Measurements from ENCODE around the gene CARD19.

CARD19 gene

DNA sequence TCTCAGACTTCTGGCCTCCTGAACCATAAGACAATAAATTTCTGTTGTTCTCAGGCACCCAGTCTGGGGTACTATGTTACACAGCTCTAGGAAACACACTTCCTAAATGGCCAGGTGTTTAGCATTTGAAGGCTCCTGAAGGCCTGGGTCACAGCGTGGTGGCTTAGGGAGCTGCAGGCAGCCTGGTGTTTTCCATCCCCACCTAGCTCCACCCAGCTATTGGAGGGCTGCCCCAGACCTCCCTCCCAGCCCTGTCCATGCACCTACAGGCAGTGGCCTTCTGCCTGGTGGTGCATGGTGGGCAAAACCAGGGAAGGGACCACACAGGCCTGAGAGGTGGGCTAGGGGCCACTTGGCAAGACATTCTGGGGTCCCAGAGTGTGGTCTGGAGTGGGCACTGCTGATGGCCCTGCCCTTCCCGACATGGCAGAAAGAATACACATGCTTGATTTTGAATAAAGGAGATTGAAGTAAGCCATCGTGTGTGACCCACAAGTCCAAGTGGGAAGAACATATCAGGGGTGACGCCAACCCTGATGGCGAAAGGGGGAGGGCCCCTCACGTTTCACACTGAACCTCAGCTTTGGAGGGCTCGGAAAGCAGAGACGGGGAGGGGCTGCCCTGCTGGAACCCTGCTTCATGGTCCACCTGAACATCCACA, 38.8 kb upstream of the CARD19 start:
- Histone ChIP-seq H3K9me3 (ENCODE audit: control insufficient read depth in 5 of 5, low read length in 5 of 5) (no peaks in the 10 kb centered on the region), H3K27me3 (ENCODE audit: control insufficient read depth in 5 of 5, insufficient read depth in 4 of 5, low read length in 5 of 5) (peaks cover 0 to 12% (median 0%) of the 10 kb centered on the region in 5 donors), H3K9ac (ENCODE audit: low read length in 5 of 5) (no peak overlapping the region), H3K4me1 (ENCODE audit: control insufficient read depth in 5 of 5, insufficient read depth in 5 of 5, low read length in 5 of 5) (peaks cover 2 to 40% (median 15%) of the 10 kb centered on the region in 5 donors), H3K4me3 (ENCODE audit: low read depth in 1 of 5, low read length in 5 of 5) (no peak overlapping the region), H3K36me3 (ENCODE audit: control insufficient read depth in 5 of 5, insufficient read depth in 5 of 5, low read length in 5 of 5) (no peaks in the 10 kb centered on the region), H3K27ac (ENCODE audit: low read depth, low read length) (no peak overlapping the region)

DNA sequence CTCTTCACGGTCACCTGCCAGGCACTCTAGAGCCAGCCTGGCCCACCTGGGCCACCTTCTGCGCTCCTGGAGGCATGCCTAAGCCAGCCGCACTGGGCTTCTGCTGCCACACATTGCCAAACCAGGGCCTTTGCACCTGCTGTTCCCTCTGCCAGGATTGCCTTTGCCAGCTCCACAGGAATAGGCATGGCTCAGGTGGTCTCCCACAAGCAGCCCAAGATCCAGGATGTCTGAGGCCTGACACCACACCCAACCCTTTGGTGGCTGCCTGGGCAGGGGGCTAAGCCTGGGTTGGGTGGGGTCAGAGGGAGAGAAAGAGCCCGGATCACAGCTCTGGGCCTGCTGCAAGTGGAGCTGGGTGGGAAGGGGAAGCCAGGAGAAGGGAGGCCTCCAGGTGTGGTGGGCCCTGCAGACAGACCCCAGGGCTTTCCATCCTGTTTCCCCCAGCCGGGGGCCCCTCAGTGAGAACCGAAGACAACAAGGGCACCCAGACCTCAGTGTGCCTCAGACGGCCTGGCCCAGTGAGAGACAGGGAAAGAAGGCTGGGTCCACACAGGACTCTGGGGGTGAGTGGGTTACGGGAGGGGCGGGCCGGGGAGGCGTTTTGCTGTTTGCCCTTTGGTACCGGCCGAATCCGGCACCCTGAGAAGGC, 38.2 kb upstream of the CARD19 start:
- Histone ChIP-seq H3K36me3 (ENCODE audit: control insufficient read depth in 5 of 5, insufficient read depth in 5 of 5, low read length in 5 of 5) (no peaks in the 10 kb centered on the region), H3K4me1 (ENCODE audit: control insufficient read depth in 5 of 5, insufficient read depth in 5 of 5, low read length in 5 of 5) (peaks cover 2 to 40% (median 15%) of the 10 kb centered on the region in 5 donors), H3K4me3 (ENCODE audit: low read depth in 1 of 5, low read length in 5 of 5) (peak overlapping the region in 2 of 5 donors; percentile 53 to 63), H3K9me3 (ENCODE audit: control insufficient read depth in 5 of 5, low read length in 5 of 5) (no peaks in the 10 kb centered on the region), H3K9ac (ENCODE audit: low read length in 5 of 5) (no peak overlapping the region), H3K27ac (ENCODE audit: low read depth, low read length) (no peak overlapping the region), H3K27me3 (ENCODE audit: control insufficient read depth in 5 of 5, insufficient read depth in 4 of 5, low read length in 5 of 5) (peaks cover 0 to 12% (median 0%) of the 10 kb centered on the region in 5 donors)

GRCh38 chr9:93058355-93059010, 37.5 kb upstream of the CARD19 start, which contains the start of gene SUSD3:
TSS of gene SUSD3 (plus strand) at chr9:93058701. CDS start at chr9:93058743, 42 bp downstream.
- peak within 1 kb of the TSS in 2 of 5 donors; percentile 33 to 38 for H3K9ac ChIP-seq (ENCODE audit: low read length in 5 of 5)
- peak within 1 kb of the TSS; percentile 44 to 63 (median 53) for H3K4me3 ChIP-seq (ENCODE audit: low read depth in 1 of 5, low read length in 5 of 5)
- H3K9me3 ChIP-seq (ENCODE audit: control insufficient read depth in 5 of 5, low read length in 5 of 5) = no peaks in the 10 kb centered on the region
- peaks cover 2 to 40% (median 15%) of the 10 kb centered on the region in 5 donors for H3K4me1 ChIP-seq (ENCODE audit: control insufficient read depth in 5 of 5, insufficient read depth in 5 of 5, low read length in 5 of 5)
- H3K36me3 ChIP-seq (ENCODE audit: control insufficient read depth in 5 of 5, insufficient read depth in 5 of 5, low read length in 5 of 5) = no peaks in the 10 kb centered on the region
- peaks cover 0 to 14% (median 0%) of the 10 kb centered on the region in 5 donors for H3K27me3 ChIP-seq (ENCODE audit: control insufficient read depth in 5 of 5, insufficient read depth in 4 of 5, low read length in 5 of 5)
- no peak within 1 kb of the TSS for H3K27ac ChIP-seq (ENCODE audit: low read depth, low read length)

DNA sequence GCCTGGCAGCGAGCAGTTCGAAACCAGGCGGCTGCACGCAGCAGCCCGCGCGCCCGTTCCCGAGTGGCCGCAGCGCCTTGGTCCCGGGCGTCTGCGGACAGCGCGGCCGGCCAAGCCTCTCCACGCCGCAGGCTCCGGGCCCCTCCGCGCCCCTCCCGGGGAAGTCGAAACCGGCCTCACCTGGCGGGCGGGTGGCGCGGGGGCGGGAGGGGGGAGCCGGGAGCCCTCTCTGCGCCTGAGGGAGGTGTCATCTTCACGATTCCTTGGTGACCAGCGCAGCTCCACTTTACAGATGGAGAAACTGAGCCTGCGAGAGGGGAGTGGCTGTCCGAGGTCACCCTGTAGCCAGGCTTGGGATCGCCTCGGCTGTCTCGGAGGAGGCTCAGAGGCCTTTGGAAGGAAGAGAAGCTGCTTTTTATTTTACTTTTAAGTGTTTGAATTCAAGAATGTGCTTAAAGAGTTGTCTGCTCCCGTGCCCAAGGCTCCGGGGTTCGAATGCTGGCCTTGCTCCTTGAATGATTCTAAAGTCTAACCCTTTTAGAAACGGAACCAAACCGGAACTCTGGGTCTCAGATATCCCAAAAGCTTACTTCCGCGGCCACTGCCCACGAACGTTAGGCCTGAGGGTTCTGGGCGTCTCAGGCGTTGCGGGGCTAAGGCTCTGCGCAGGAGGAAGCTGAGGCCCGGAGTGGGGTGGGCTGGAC, 36.9 kb upstream of the CARD19 start:
- no peaks in the 10 kb centered on the region for H3K9me3 ChIP-seq (ENCODE audit: control insufficient read depth in 5 of 5, low read length in 5 of 5)
- H3K4me3 ChIP-seq (ENCODE audit: low read depth in 1 of 5, low read length in 5 of 5) = peak overlapping the region; percentile 44 to 63 (median 53)
- H3K27ac ChIP-seq (ENCODE audit: low read depth, low read length) = no peak overlapping the region
- no peaks in the 10 kb centered on the region for H3K36me3 ChIP-seq (ENCODE audit: control insufficient read depth in 5 of 5, insufficient read depth in 5 of 5, low read length in 5 of 5)
- peak overlapping the region in 2 of 5 donors; percentile 33 to 38 for H3K9ac ChIP-seq (ENCODE audit: low read length in 5 of 5)
- H3K4me1 ChIP-seq (ENCODE audit: control insufficient read depth in 5 of 5, insufficient read depth in 5 of 5, low read length in 5 of 5) = peaks cover 2 to 41% (median 15%) of the 10 kb centered on the region in 5 donors
- peaks cover 0 to 14% (median 0%) of the 10 kb centered on the region in 5 donors for H3K27me3 ChIP-seq (ENCODE audit: control insufficient read depth in 5 of 5, insufficient read depth in 4 of 5, low read length in 5 of 5)

GRCh38 chr9:93059715-93060578, 36.1 kb upstream of the CARD19 start:
- Histone ChIP-seq H3K27ac (ENCODE audit: low read depth, low read length) (no peak overlapping the region), H3K36me3 (ENCODE audit: control insufficient read depth in 5 of 5, insufficient read depth in 5 of 5, low read length in 5 of 5) (no peaks in the 10 kb centered on the region), H3K4me1 (ENCODE audit: control insufficient read depth in 5 of 5, insufficient read depth in 5 of 5, low read length in 5 of 5) (peaks cover 0 to 42% (median 20%) of the 10 kb centered on the region in 5 donors), H3K27me3 (ENCODE audit: control insufficient read depth in 5 of 5, insufficient read depth in 4 of 5, low read length in 5 of 5) (peaks cover 0 to 14% (median 0%) of the 10 kb centered on the region in 5 donors), H3K4me3 (ENCODE audit: low read depth in 1 of 5, low read length in 5 of 5) (peak overlapping the region in 3 of 5 donors; percentile 34 to 53 (median 50)), H3K9ac (ENCODE audit: low read length in 5 of 5) (peak overlapping the region in 2 of 5 donors; percentile 33 to 38), H3K9me3 (ENCODE audit: control insufficient read depth in 5 of 5, low read length in 5 of 5) (no peaks in the 10 kb centered on the region)

DNA sequence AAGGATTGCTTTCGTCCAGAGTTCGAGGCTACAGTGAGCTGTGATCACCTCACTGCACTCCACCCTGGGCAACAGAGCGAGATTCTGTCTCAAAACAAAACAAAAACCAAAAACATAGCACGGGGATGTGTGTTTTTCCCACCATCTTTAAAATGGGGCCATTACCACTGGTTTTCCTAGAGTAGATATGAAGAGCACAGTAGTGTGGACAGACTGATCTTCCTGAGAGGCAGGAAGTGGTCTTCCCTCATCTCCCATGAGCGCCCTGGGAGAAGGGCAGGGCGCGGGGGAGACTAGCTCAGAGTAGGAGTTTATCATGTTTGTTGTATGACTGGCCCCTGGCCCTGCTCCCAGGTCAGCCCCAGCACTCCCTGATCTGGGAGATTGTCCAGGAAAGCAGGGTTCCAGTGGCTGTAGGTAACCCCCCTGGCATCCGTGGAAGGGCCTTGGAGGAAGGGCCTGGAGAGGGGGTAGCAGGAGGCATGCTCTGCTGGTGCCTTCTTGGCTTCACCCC, 35.2 kb upstream of the CARD19 start:
- Histone ChIP-seq H3K4me1 (ENCODE audit: control insufficient read depth in 5 of 5, insufficient read depth in 5 of 5, low read length in 5 of 5) (peaks cover 0 to 46% (median 27%) of the 10 kb centered on the region in 5 donors), H3K9ac (ENCODE audit: low read length in 5 of 5) (no peak overlapping the region), H3K9me3 (ENCODE audit: control insufficient read depth in 5 of 5, low read length in 5 of 5) (no peaks in the 10 kb centered on the region), H3K36me3 (ENCODE audit: control insufficient read depth in 5 of 5, insufficient read depth in 5 of 5, low read length in 5 of 5) (no peaks in the 10 kb centered on the region), H3K27ac (ENCODE audit: low read depth, low read length) (no peak overlapping the region), H3K4me3 (ENCODE audit: low read depth in 1 of 5, low read length in 5 of 5) (no peak overlapping the region), H3K27me3 (ENCODE audit: control insufficient read depth in 5 of 5, insufficient read depth in 4 of 5, low read length in 5 of 5) (peaks cover 0 to 17% (median 0%) of the 10 kb centered on the region in 5 donors)

DNA sequence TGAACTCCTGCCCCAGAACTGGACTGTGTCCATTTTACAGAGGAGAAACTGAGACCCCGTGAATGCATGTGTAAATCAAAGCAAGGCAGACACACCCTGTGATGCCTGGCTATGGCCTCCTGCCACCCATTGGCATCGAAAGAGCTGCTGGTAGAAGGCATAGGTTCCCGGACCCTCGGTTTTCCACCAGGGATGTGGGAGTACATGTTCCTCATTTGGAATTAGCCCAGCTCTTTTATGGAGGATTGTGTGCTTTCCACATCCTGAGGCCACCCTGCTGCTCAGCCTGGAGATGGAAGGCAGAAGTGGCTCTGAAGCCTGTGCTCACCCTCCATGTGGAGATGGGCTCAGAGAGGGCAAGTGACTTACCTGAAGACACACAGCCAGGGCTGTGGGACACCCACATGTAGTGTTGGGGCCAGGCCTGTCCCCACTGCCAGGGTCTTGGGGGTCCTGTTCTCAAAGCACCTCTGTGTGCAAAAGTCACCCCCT, 34.7 kb upstream of the CARD19 start:
- Histone ChIP-seq H3K9me3 (ENCODE audit: control insufficient read depth in 5 of 5, low read length in 5 of 5) (no peaks in the 10 kb centered on the region), H3K9ac (ENCODE audit: low read length in 5 of 5) (no peak overlapping the region), H3K27me3 (ENCODE audit: control insufficient read depth in 5 of 5, insufficient read depth in 4 of 5, low read length in 5 of 5) (peaks cover 0 to 17% (median 0%) of the 10 kb centered on the region in 5 donors), H3K4me1 (ENCODE audit: control insufficient read depth in 5 of 5, insufficient read depth in 5 of 5, low read length in 5 of 5) (peaks cover 0 to 49% (median 27%) of the 10 kb centered on the region in 5 donors), H3K4me3 (ENCODE audit: low read depth in 1 of 5, low read length in 5 of 5) (no peak overlapping the region), H3K27ac (ENCODE audit: low read depth, low read length) (no peak overlapping the region), H3K36me3 (ENCODE audit: control insufficient read depth in 5 of 5, insufficient read depth in 5 of 5, low read length in 5 of 5) (no peaks in the 10 kb centered on the region)

DNA sequence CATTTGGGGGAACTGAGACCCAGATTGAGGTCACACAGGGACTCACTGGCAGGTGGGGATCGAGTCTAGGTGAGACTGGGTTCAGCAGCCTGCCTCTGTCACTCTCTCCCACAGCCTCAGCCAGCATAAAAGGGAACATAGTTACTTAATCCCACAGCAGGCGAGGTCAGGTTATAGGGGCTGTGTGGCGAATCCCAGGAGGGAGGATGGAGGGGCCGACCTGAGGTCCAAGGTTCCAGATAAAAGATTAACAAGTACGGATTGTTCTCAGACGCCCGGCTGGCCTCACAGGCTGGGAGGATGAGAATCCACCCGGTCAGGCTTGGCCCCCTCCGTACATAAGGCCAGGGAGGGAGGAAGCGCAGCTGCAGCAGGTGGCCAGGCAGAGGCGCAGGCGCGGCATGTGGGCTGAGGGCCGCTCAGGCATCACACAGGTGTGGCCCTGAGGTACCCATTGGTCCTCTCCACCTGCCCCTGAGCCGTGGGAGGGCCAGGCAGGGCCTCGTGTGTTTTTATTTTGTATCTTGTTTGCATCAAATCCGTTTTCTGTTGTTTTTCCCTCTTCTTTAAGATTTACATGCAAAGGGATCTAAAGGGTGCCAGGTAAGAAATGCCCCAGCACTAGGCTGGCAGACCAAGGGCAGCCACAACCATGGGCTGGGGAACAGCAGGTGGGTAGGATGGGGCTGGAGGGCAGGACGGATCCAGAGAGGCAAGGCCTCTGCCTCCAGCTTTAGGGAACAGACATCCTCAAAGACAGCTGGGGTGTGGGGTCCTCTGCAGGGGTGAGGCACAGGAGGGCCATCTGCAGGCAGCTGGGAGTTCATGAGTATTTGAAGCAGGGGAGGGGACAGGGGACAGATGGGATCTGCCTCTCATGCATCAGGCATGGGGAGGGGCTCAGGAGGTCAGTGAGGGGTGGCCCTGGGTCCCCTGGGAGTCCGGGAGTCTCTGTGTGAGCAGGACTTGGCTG, 33.9 kb upstream of the CARD19 start:
- H3K4me1 ChIP-seq (ENCODE audit: control insufficient read depth in 5 of 5, insufficient read depth in 5 of 5, low read length in 5 of 5) = peaks cover 0 to 49% (median 27%) of the 10 kb centered on the region in 5 donors
- no peaks in the 10 kb centered on the region for H3K9me3 ChIP-seq (ENCODE audit: control insufficient read depth in 5 of 5, low read length in 5 of 5)
- H3K9ac ChIP-seq (ENCODE audit: low read length in 5 of 5) = no peak overlapping the region
- no peak overlapping the region for H3K4me3 ChIP-seq (ENCODE audit: low read depth in 1 of 5, low read length in 5 of 5)
- H3K27ac ChIP-seq (ENCODE audit: low read depth, low read length) = no peak overlapping the region
- no peaks in the 10 kb centered on the region for H3K36me3 ChIP-seq (ENCODE audit: control insufficient read depth in 5 of 5, insufficient read depth in 5 of 5, low read length in 5 of 5)
- H3K27me3 ChIP-seq (ENCODE audit: control insufficient read depth in 5 of 5, insufficient read depth in 4 of 5, low read length in 5 of 5) = peaks cover 0 to 17% (median 0%) of the 10 kb centered on the region in 5 donors
